GM18867 (cell line): Measurements from ENCODE around the gene TTC27.
"Not testable (repeated sequence)": the region's sequence is repeated elsewhere in the genome, so short reads cannot be mapped to it uniquely, and the experiment has no call there.

ENCODE experiments used
- ATAC-seq: cut with Tn5 transposase; IDR thresholded peaks from one replicate; pipeline ENCODE4 v1.9.1; 2021; ENCODE audit warnings: mild to moderate bottlenecking, moderate library complexity; ENCODE audit not compliant: unreplicated experiment

Gene TTC27

GRCh38 chr2:32752205-32752604 is 124.4 kb downstream of the TTC27 start:
- no peak for ATAC-seq

- ATAC-seq = no peak
Observed at GRCh38 chr2:32752952-32753351, 125.1 kb downstream of the TTC27 start.

GRCh38 chr2:32754676-32755075 is 126.8 kb downstream of the TTC27 start:
- ATAC-seq = not testable (repeated sequence)

- no peak for ATAC-seq
Observed at GRCh38 chr2:32755666-32756065, 127.8 kb downstream of the TTC27 start.

GRCh38 chr2:32756074-32756727 is 128.4 kb downstream of the TTC27 start:
- ATAC-seq = no peak

DNA sequence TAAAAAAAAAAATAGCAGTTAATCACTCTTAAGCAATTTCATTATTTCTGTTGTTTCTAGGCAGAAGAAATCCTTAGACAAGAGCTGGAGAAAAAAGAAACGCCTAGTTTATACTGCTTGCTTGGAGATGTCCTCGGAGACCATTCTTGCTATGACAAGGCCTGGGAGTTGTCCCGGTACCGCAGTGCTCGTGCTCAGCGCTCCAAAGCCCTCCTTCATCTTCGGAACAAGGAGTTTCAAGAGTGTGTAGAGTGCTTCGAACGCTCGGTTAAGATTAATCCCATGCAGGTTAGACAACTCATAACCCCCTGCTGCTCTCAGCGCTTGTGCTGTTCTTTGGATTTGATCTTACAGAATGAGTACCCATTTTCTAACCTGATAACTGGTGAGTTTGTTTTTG is 130.4 kb downstream of the TTC27 start:
- no peak for ATAC-seq

- ATAC-seq = no peak
Observed at GRCh38 chr2:32760628-32761027, 132.8 kb downstream of the TTC27 start.

DNA sequence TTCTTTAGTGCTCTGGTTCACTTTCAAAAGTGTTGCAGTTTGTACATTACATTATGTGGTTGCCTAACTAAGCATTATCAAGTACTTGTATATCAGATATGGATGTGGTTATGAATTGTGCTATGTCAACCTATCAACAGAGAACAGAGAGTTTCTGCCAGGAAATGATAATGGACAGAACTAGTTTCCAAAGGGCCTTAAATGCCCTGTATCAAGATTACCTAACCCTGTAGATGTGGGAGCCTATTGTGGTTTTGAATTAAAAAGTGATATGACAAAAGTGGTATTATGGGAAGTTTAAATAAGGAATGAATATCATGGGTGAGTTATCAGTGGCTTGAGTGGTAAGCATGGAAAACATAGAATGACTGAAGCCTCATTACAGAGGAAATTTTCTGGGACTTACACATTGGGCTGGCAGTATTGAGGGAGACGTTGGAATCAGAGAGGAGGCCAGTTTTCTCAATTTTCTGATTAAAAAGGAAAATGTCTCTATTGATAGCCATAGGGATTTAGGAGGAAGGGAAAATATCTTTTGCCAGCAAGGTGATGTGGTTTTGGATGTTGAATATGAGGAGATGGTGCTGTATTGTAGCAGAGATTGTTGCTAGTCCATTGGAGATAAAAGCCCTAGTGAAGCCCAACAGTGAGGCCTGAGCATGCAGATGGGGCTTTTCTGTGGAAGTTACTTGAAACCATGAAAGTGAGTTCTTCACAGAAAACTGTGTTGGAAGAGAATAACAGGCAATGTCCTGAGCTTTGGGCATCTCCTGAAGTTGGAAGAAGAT is 140.7 kb downstream of the TTC27 start:
- ATAC-seq = no peak

GRCh38 chr2:32770360-32770759 is 142.5 kb downstream of the TTC27 start:
- no peak for ATAC-seq

- ATAC-seq = no peak
Observed at GRCh38 chr2:32772638-32773447, 145.0 kb downstream of the TTC27 start.

- ATAC-seq = no peak
Observed at GRCh38 chr2:32773448-32773808, 145.6 kb downstream of the TTC27 start.

DNA sequence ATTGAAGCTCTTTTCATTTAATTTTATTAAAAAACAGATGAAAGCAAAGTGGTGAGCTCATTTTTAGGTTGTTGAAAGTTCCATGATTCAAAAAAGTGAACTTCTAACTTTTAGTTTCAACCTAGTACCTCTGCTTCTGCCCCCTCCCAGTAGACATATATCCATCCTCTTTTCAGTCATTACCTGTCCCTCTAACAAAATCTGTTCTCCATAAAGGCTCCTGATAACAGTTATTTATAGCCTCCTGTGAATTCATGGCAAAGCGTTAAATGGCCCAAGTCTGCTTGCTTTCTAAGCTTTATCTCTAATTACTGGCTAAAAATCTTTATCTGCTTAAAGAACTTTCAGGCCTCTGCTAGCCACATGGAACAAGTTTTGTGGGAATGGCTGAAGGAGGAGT is 148.1 kb downstream of the TTC27 start:
- no peak for ATAC-seq

DNA sequence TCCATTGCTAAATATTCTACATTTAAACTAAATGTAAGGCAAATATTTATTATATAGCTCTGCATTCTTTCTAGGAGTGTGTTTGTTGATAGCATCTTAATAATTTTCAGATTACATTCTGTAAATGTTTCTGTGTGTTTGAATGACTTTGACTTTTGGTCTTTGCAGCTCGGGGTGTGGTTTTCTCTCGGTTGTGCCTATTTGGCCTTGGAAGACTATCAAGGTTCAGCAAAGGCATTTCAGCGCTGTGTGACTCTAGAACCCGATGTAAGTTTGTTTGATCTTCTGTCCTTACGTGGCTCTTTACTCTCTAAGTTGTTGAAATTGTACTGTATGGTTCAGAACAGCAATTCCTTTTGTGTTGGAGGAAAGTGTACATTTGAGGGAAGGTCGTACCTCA is 149.9 kb downstream of the TTC27 start:
- ATAC-seq = no peak

DNA sequence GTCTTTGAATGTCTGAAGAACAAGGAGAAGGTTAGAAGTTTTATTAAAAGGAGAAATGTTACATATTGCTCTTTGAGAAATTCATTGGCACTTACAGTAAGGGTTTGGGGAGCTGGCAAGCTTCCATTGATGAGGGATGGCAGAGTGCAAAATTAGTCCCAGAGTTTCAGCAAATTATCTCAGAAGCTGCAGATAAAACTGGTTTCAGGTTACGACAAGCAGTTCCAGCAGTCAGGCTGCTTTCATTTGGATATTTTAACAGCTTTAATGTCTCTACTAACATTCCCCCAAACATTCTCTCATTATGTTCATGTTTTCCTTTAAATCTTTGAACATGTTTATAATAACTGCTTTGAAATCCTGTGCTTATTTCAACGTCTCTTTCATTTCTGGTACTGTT is 153.1 kb downstream of the TTC27 start:
- no peak for ATAC-seq

DNA sequence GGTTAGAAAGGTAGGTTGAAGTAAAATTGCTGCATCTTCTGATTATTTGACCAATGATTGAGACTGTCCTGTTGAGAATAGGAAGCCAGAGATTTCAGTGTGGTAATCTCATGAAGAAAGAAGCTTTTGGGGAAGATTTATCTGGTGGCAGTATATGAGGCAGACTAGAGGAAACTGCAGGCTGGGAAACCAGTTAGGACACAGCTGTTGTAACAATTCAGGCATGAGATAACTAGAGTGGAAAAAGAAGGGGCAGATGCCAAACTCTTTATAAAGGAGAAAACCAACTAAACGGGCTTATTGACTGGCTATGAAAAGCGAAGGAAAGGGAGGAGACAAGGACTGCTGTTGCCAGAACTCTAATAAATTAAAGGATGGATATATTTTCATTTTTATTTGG is 155.6 kb downstream of the TTC27 start:
- no peak for ATAC-seq

DNA sequence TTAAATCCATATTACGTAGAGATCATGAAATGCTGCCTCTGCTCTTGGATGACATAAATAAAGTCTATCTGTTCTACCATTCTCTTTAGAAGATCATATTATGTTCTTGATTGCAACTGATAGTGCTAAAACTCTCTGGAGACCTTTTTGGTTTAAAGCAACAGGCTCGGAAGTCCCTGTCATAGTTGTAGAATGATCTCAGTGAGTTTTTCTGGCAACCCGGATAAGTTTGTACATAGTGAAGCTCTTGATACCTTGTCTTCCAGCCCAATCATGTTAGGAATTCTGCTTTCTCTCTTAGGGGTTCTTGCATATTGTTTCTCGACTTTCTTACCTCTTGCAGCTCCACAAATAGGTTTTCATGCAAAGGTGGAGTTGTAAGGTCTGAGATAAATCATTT is 156.1 kb downstream of the TTC27 start:
- ATAC-seq = no peak

DNA sequence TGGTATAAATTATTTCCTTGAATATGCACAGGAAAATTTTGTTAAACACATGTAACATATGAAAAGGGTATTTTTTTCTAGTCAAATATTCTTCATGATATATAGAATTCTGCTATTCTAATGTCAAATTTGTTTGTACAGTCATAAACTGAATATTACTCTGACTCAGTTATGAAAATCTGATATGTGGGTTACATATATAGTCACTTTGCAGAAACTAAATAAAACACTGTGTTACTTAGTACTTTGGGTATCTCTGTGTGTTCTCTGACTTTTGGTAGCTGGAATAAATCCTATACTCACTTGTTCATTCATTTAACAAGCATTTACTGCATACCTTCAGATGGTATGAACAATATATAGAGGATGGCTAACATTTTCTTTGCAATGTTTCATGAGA is 159.4 kb downstream of the TTC27 start:
- ATAC-seq = no peak

- no peak for ATAC-seq
Observed at GRCh38 chr2:32788114-32788513, 160.3 kb downstream of the TTC27 start.

GRCh38 chr2:32792416-32792815 is 164.6 kb downstream of the TTC27 start:
- no peak for ATAC-seq

DNA sequence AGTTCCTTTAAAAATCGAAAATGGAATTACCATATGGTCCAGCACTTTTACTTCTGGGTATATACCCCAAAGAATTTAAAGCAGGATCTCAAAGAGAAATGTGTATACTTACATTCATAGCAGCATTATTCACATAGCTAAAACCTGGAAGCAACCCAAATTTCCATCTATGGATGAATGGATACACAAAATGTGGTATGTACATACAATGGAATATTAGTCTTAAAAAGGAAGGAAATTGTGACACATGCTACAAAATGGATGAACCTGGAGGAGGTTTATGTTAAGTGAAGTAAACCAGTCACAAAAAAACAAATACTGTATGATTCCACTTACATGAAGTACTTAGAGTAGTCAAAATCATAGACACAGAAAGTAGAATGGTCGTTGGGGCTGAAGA is 171.0 kb downstream of the TTC27 start:
- no peak for ATAC-seq

DNA sequence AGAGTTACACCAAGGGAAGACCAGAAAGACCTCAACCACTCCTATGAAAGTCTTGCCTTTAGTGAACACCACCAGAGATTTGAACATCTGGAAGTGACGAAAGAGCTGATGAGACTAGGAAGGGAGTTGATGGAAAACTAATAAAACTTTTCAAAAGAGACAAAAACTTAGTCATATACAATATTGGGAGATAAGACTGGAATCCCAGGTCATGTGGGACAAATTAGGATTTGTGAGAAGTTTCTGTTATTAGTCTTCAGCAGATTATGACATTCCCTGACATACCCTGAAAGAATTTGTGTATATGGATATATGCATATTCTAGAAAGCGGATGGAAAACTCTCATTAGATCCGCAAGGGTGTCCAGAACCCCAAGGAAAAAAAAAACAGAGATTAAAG is 173.9 kb downstream of the TTC27 start:
- ATAC-seq = no peak

DNA sequence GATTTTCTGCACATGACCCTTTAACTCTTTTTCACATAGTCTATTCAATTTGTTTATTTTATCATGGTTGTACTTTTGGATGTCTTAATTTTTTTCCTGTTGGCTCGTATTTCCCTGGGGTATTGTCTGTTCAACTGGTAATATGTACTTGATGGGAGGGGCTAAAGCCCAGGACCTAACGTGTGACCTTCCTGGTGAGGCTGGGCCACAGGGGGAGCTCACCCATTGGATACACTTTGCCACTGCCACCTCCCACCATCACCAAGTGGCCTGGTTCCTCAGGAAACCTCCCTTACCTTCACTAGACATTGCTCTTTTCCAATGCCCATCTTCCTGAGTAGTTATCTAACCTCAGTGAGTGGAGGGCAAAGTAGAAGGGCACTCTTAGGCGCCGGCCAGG is 175.0 kb downstream of the TTC27 start:
- ATAC-seq = no peak
